ENCODE data around the gene TBCD.
A peak's percentile ranks its signal among the peaks of the same experiment; 100 is the strongest.

TBCD gene

DNA sequence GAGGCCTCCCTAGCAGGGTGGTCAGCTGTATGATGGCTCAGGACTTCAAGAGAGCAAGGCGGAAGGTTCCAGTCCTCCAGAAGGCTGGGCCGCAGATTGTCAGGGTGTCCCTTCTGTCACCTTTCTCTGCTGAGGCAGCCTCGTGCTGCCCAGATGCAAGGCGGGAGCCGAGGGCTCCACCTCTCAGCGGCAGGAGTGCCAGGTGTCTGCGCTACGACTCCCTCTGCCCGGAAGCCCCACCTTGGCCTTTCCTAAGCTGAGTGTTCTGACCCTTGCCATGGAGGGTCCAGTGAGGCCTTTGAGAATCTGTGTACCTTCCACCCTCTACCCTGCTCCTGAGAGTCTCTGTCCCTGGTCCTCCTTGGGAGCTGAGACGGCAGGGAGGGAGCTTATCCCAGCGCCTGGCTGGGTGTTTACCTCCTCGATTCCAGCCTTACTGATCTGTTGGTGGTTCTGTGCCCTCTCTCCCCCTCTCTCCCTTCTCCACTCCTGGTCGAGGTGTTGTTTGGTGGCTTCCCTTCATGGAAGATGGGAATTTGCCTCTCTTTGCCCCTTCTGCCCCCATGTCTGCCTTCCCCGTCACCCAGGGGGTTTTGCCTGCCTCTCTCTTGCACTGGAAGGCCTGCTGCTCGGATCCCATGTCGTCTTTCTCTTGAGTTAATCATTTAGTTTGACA is 90.2 kb downstream of the TBCD start:
- H3K27me3 ChIP-seq, result peaks cover 0 to 5% (median 0%) of the 10 kb centered on the region in 11 experiments; a peak in 3 of 22 replicates
- H3K9ac ChIP-seq, result no peak overlapping the region
- TF ChIP-seq Cebpa-rat (IDR thresholded peaks at IDR 0.05), result no peak
- no peaks in the 10 kb centered on the region for H3K9me3 ChIP-seq (replicated peaks in 1 of 11)
- H3K36me3 ChIP-seq, result peaks cover 0 to 23% (median 0%) of the 10 kb centered on the region in 11 experiments; a peak in 8 of 22 replicates
- H3K4me1 ChIP-seq, result peaks cover 18 to 27% (median 21%) of the 10 kb centered on the region in 10 experiments
- H4K20me1 ChIP-seq, result peaks cover 0 to 42% (median 0%) of the 10 kb centered on the region in 11 experiments; a peak in 8 of 22 replicates
- no peak overlapping the region for H3K4me3 ChIP-seq
- H3K4me2 ChIP-seq, result no peak overlapping the region
- no peak overlapping the region for H3K27ac ChIP-seq

GRCh38 chr17:82843904-82844680 is 92.2 kb downstream of the TBCD start:
- Histone ChIP-seq H4K20me1 (peaks cover 0 to 42% (median 0%) of the 10 kb centered on the region in 11 experiments; a peak in 5 of 22 replicates), H3K4me1 (peaks cover 2 to 23% (median 16%) of the 10 kb centered on the region in 10 experiments), H3K27me3 (no peaks in the 10 kb centered on the region), H3K4me3 (no peak overlapping the region), H3K4me2 (no peak overlapping the region; a peak in 1 of 22 replicates), H3K27ac (no peak overlapping the region), H3K36me3 (peaks cover 0 to 23% (median 0%) of the 10 kb centered on the region in 11 experiments; a peak in 8 of 22 replicates), H3K9me3 (replicated peaks in 1 of 11) (no peaks in the 10 kb centered on the region), H3K9ac (no peak overlapping the region; a peak in 1 of 22 replicates)
- no peak for TF ChIP-seq Cebpa-rat (IDR thresholded peaks at IDR 0.05)

- Histone ChIP-seq H3K27me3 (no peaks in the 10 kb centered on the region), H3K4me3 (no peak overlapping the region), H3K9ac (no peak overlapping the region), H3K27ac (no peak overlapping the region), H3K36me3 (peaks cover 0 to 21% (median 0%) of the 10 kb centered on the region in 11 experiments; a peak in 8 of 22 replicates), H4K20me1 (peaks cover 0 to 47% (median 0%) of the 10 kb centered on the region in 11 experiments; a peak in 8 of 22 replicates), H3K4me1 (peaks cover 8 to 30% (median 23%) of the 10 kb centered on the region in 10 experiments), H3K9me3 (replicated peaks in 1 of 11) (peaks cover 0 to 2% (median 0%) of the 10 kb centered on the region in 11 experiments; a peak in 2 of 22 replicates), H3K4me2 (no peak overlapping the region)
- no peak for TF ChIP-seq Cebpa-rat (IDR thresholded peaks at IDR 0.05)
These were observed 92.9 kb downstream of the TBCD start for GRCh38 chr17:82844796-82845162.

DNA sequence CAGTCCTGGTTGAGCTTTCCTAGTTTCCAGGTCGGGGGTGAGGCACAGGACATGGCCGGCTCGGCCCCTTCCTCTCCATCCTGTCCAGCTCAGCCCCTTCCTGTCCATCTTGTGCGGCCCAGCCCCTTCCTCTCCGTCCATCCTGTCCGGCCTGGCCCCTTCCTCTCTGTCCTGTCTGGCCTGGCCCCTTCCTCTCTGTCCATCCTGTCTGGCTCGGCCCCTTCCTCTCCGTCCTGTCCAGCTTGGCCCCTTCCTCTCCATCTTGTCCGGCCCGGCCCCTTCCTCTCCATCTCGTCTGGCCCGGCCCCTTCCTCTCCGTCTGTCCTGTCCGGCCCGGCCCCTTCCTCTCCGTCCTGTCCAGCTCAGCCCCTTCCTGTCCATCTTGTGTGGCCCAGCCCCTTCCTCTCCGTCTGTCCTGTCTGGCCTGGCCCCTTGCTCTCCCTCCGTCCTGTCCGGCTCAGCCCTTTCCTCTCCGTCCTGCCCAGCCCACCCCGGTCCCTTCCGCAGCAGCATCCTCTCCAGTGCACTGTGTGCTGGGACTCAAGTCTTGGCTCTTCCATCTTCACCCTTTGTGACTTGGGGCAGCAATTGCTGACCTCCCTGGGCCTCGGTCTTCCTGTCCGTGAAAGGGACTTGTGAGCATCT is 93.4 kb downstream of the TBCD start:
- Histone ChIP-seq H3K4me2 (no peak overlapping the region), H3K4me3 (no peak overlapping the region), H3K36me3 (peaks cover 0 to 19% (median 1%) of the 10 kb centered on the region in 11 experiments; a peak in 8 of 22 replicates), H3K27ac (no peak overlapping the region), H3K27me3 (no peaks in the 10 kb centered on the region), H3K4me1 (peaks cover 9 to 35% (median 28%) of the 10 kb centered on the region in 10 experiments), H4K20me1 (peaks cover 0 to 47% (median 0%) of the 10 kb centered on the region in 11 experiments; a peak in 8 of 22 replicates), H3K9me3 (replicated peaks in 1 of 11) (peaks cover 0 to 7% (median 0%) of the 10 kb centered on the region in 11 experiments; a peak in 6 of 22 replicates), H3K9ac (no peak overlapping the region)
- TF ChIP-seq Cebpa-rat (IDR thresholded peaks at IDR 0.05), result no peak

GRCh38 chr17:82846061-82846691 is 94.3 kb downstream of the TBCD start:
- Histone ChIP-seq H3K9ac (no peak overlapping the region), H3K27me3 (no peaks in the 10 kb centered on the region), H3K27ac (no peak overlapping the region), H3K4me3 (no peak overlapping the region), H3K9me3 (replicated peaks in 1 of 11) (peaks cover 0 to 11% (median 0%) of the 10 kb centered on the region in 11 experiments; a peak in 6 of 22 replicates), H3K36me3 (peaks cover 0 to 22% (median 6%) of the 10 kb centered on the region in 11 experiments; a peak in 8 of 22 replicates), H4K20me1 (peaks cover 0 to 47% (median 0%) of the 10 kb centered on the region in 11 experiments; a peak in 8 of 22 replicates), H3K4me2 (no peak overlapping the region), H3K4me1 (peaks cover 9 to 36% (median 29%) of the 10 kb centered on the region in 10 experiments)
- no peak for TF ChIP-seq Cebpa-rat (IDR thresholded peaks at IDR 0.05)

DNA sequence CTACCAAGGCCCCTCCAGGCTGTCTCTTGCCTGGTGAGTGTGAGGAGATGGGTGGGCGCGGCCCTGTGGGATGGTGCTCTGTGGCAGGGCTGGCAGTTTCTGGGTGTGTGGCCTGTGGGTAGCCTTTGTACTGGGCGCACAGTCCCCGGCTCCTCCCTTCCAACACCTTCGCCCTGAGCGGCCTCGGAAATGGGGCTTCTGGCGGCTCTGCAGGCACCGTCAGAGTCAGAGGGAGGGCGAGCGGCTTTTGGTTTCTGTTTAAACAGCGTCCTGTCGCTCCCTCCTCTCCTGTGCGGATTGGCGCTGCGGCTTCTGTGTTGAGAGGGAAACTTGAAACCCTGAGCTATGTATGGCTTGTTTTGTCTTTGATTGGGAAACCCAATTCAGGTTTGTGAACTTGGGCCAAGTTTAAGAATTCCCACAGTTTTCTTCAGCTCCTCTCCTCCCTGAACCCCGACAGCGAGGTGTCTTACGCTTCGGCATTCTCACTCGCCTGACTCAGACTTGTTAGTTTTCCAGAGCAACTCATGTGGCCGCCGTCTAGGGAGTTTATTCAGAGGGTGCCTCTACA is 96.2 kb downstream of the TBCD start:
- peaks cover 9 to 36% (median 29%) of the 10 kb centered on the region in 10 experiments for H3K4me1 ChIP-seq
- peaks cover 0 to 11% (median 0%) of the 10 kb centered on the region in 11 experiments; a peak in 6 of 22 replicates for H3K9me3 ChIP-seq (replicated peaks in 1 of 11)
- no peak for TF ChIP-seq Cebpa-rat (IDR thresholded peaks at IDR 0.05)
- no peak overlapping the region for H3K4me3 ChIP-seq
- no peak overlapping the region for H3K9ac ChIP-seq
- no peak overlapping the region for H3K27ac ChIP-seq
- H3K4me2 ChIP-seq, result peak overlapping the region in 6 of 11 experiments; percentile 1 to 32 (median 18); a peak in 6 of 22 replicates
- H3K36me3 ChIP-seq, result peaks cover 0 to 22% (median 6%) of the 10 kb centered on the region in 11 experiments; a peak in 8 of 22 replicates
- peaks cover 0 to 52% (median 0%) of the 10 kb centered on the region in 11 experiments; a peak in 7 of 22 replicates for H4K20me1 ChIP-seq
- H3K27me3 ChIP-seq, result no peaks in the 10 kb centered on the region

- TF ChIP-seq Cebpa-rat (IDR thresholded peaks at IDR 0.05), result no peak
- Histone ChIP-seq H4K20me1 (peaks cover 0 to 56% (median 0%) of the 10 kb centered on the region in 11 experiments; a peak in 7 of 22 replicates), H3K9me3 (replicated peaks in 1 of 11) (peaks cover 0 to 11% (median 0%) of the 10 kb centered on the region in 11 experiments; a peak in 6 of 22 replicates), H3K36me3 (peaks cover 0 to 27% (median 6%) of the 10 kb centered on the region in 11 experiments; a peak in 10 of 22 replicates), H3K4me2 (peak overlapping the region; percentile 52 to 81 (median 73)), H3K9ac (no peak overlapping the region), H3K27ac (peak overlapping the region in 5 of 11 experiments; percentile 5 to 45 (median 38); a peak in 8 of 22 replicates), H3K4me1 (peaks cover 9 to 34% (median 29%) of the 10 kb centered on the region in 10 experiments), H3K27me3 (no peaks in the 10 kb centered on the region), H3K4me3 (no peak overlapping the region)
These were observed 97.4 kb downstream of the TBCD start for GRCh38 chr17:82849076-82849945.

Data from BLaER1 treated with 17β-estradiol and CSF1 and Interleukin-3, amounts not matched to agents 10 nM and 100 nM (cell line).